NCI-H748 treated with DMSO at 0.1 percent for 48 hours (cell line): ENCODE results near the gene BAG2.
A peak's percentile ranks its signal among the peaks of the same experiment; 100 is the strongest.

Experiments used
- DNase-seq: peaks from one replicate; lab custom pipeline; 2025; lab: John Stamatoyannopoulos, UW

BAG2 gene

DNA sequence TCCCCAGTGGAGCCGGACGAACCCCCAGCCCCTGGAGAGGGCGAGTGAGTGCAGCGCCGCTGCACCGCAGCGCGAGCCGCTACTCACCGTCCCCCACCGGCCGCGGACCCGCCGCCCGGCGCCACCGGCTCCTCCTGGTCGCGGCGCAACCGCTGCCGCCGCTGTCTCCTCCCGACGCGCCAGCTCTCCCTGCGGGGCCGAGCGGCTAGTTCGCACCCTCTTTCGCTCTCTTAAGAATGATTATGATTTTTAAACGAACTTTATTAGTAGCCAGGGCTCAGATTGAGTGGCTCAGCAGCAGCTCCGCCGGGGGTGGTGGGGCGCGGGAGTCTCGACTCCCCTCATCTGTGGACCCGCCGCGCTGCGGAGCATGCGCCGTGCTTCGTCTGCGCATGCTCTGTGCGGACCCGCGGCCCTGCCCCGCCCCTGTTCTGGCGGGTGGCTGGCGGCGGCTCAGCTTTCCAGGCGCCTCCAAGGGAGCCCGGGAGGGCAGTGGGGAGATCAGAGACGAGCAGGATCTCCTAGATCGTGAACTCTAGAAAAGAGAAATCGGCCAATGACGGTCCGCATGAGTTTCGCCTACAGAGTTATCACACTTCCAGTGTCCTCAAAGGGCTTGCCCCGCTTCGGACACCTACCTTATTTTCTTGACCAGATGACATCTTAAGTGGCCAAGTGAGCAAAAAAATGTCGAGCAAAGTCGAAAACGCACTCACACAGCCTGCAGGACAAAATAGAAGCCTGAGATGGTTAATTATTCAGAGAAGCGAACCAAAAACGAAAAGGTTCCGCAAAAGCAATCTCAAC lies 50.0 kb downstream of the BAG2 start, which contains the start of gene RAB23:
Gene RAB23 (minus strand): TSS at position 372 of the 807 bp plus-strand sequence. CDS start 11,927 bp downstream, outside the sequence.
- peak; percentile 90 for DNase-seq

DNA sequence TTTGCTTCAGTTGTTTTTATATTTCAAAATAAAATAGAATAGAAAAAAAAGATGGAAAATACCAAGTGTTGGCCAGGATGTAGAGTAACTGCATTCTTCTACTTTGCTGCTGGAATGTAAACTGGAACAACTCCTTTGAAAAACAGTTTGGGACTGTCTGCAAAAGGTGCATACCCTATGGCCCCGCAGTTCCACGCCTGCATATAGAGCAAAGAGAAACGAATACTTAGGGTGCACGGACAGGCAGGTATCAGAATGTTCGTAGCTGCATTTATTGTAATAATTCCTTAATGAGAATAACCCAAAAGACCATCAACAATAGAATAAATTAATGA lies 50.6 kb downstream of the BAG2 start:
- DNase-seq = no peak

- no peak for DNase-seq
These were observed 52.8 kb downstream of the BAG2 start for GRCh38 chr6:57224769-57225515.

- DNase-seq = no peak
These were observed 54.1 kb downstream of the BAG2 start for GRCh38 chr6:57226221-57226620.
